Neutrophil (primary cell): Measurements from ENCODE around the gene ERMAP.

Source experiments
- H3K27ac ChIP-seq: fragments of 200-600 bp; sonication (generic); 2 replicates; pipeline ENCODE4 v1.5.1; 2016; ENCODE audit warnings: mild to moderate bottlenecking, moderate library complexity
- H3K27me3 ChIP-seq: fragments of 200-600 bp; sonication (generic); 2 replicates; pipeline ENCODE4 v1.6.0; 2016; ENCODE audit warnings: mild to moderate bottlenecking
- H3K36me3 ChIP-seq: fragments of 200-600 bp; sonication (generic); 2 replicates; pipeline ENCODE4 v1.5.1; 2017
- H3K4me1 ChIP-seq, 2 experiments: fragments of 200-600 bp in 1 of 2; sonication (generic) in 1 of 2; 1 replicate in 1 of 2; 2 replicates in 1 of 2; pipeline versions ENCODE4 v1.5.1 to v1.6.1; 2013 to 2016; ENCODE audit warnings: low read depth in 1 of 2, low read length in 1 of 2, mild to moderate bottlenecking in 1 of 2, moderate library complexity in 1 of 2; ENCODE audit not compliant: control insufficient read depth in 1 of 2, insufficient read depth in 1 of 2
- H3K4me3 ChIP-seq, 2 experiments: fragments of 200-600 bp in 1 of 2; sonication (generic) in 1 of 2; 1 replicate in 1 of 2; 2 replicates in 1 of 2; pipeline ENCODE4 v1.5.1; 2013 to 2016; ENCODE audit warnings: low read depth in 1 of 2, low read length in 1 of 2, mild to moderate bottlenecking in 1 of 2, moderate library complexity in 1 of 2
- H3K9me3 ChIP-seq: fragments of 200-600 bp; sonication (generic); 2 replicates; pipeline ENCODE4 v1.5.1; 2016
- CTCF ChIP-seq: fragments of 200-600 bp; sonication (generic); IDR thresholded peaks from 2 replicates; pipeline ENCODE4 v1.5.1; 2016; ENCODE audit warnings: antibody characterized with exemption

The ERMAP gene

GRCh38 chr1:42821690-42822089 lies 4.8 kb downstream of the ERMAP start:
- H3K27ac ChIP-seq, result no peak overlapping the region
- no peak for TF ChIP-seq CTCF
- H3K4me3 ChIP-seq, result no peak overlapping the region
- peaks cover 6% of the 10 kb centered on the region for H3K36me3 ChIP-seq
- H3K27me3 ChIP-seq, result no peaks in the 10 kb centered on the region
- H3K4me1 ChIP-seq, result peaks cover 9 to 14% of the 10 kb centered on the region in 2 experiments
- H3K9me3 ChIP-seq, result no peaks in the 10 kb centered on the region

GRCh38 chr1:42822800-42823392 lies 6.0 kb downstream of the ERMAP start:
- H3K27ac ChIP-seq, result no peak overlapping the region
- peaks cover 6% of the 10 kb centered on the region for H3K36me3 ChIP-seq
- H3K27me3 ChIP-seq, result no peaks in the 10 kb centered on the region
- peaks cover 3 to 7% of the 10 kb centered on the region in 2 experiments for H3K4me1 ChIP-seq
- TF ChIP-seq CTCF, result no peak
- no peaks in the 10 kb centered on the region for H3K9me3 ChIP-seq
- H3K4me3 ChIP-seq, result no peak overlapping the region

GRCh38 chr1:42824481-42825035 lies 7.6 kb downstream of the ERMAP start:
- H3K9me3 ChIP-seq, result no peaks in the 10 kb centered on the region
- TF ChIP-seq CTCF, result no peak
- no peaks in the 10 kb centered on the region for H3K4me1 ChIP-seq
- H3K27me3 ChIP-seq, result no peaks in the 10 kb centered on the region
- no peak overlapping the region for H3K27ac ChIP-seq
- peaks cover 17% of the 10 kb centered on the region for H3K36me3 ChIP-seq
- no peak overlapping the region for H3K4me3 ChIP-seq

- peaks cover 23% of the 10 kb centered on the region for H3K36me3 ChIP-seq
- H3K4me3 ChIP-seq, result no peak overlapping the region
- H3K27me3 ChIP-seq, result no peaks in the 10 kb centered on the region
- no peak overlapping the region for H3K27ac ChIP-seq
- no peaks in the 10 kb centered on the region for H3K4me1 ChIP-seq
- no peak for TF ChIP-seq CTCF
- no peaks in the 10 kb centered on the region for H3K9me3 ChIP-seq
Measured at GRCh38 chr1:42825036-42825851, 8.3 kb downstream of the ERMAP start.

- Histone ChIP-seq H3K27ac (no peak overlapping the region), H3K4me1 (no peaks in the 10 kb centered on the region), H3K27me3 (no peaks in the 10 kb centered on the region), H3K9me3 (no peaks in the 10 kb centered on the region), H3K4me3 (no peak overlapping the region), H3K36me3 (peaks cover 39% of the 10 kb centered on the region)
- TF ChIP-seq CTCF, result no peak
Measured at GRCh38 chr1:42830631-42831030, 13.7 kb downstream of the ERMAP start.
